NK-92 treated with Interleukin-12 subunit alpha and Interleukin-12 subunit beta, amount 100 ng/mL, for 24 hours (cell line): ENCODE results near the gene PPP1R37.

Experiments used
- DNase-seq: peaks from one replicate; lab custom pipeline; 2025; lab: John Stamatoyannopoulos, UW

Gene PPP1R37

DNA sequence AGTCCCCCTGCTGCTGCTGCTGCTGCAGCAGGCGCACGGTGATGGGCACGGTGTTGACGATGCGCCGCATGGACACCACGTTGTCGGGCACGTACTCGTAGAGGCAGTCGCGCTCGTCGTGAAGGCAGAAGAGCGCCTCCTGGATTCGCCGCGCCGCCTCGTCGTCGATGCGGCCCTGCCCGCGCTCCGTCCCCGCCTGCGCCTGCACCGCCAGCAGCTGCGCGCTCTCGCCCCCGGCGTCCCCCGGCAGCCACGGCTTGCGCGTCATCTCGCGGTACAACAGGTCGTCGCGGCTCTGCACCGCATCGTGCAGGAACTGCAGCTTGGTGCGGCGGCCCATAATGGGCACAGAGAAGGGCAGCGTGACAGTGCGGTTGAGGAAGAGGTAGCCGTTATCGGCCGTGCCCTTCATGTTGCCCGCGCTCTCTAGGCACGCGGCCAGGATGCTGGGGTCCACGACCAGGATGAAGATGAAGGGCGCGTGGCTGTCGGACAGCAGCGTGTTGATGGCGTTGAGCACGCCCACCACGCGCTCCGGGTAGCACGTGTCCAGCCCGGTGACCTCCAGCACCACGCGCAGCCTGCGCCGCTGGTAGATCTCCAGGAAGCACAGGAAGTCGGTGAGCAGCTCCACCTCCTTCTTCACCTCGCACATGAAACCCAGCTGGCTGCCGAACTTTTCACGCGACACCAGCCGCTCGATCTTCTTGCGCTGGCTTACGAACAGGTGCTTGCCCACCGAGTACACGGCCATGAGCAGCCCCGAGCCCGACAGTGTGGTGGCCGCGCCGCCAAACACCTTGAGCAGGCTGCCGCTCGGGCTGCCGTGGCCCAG, 59.7 kb downstream of the PPP1R37 start:
- DNase-seq = no peak

DNA sequence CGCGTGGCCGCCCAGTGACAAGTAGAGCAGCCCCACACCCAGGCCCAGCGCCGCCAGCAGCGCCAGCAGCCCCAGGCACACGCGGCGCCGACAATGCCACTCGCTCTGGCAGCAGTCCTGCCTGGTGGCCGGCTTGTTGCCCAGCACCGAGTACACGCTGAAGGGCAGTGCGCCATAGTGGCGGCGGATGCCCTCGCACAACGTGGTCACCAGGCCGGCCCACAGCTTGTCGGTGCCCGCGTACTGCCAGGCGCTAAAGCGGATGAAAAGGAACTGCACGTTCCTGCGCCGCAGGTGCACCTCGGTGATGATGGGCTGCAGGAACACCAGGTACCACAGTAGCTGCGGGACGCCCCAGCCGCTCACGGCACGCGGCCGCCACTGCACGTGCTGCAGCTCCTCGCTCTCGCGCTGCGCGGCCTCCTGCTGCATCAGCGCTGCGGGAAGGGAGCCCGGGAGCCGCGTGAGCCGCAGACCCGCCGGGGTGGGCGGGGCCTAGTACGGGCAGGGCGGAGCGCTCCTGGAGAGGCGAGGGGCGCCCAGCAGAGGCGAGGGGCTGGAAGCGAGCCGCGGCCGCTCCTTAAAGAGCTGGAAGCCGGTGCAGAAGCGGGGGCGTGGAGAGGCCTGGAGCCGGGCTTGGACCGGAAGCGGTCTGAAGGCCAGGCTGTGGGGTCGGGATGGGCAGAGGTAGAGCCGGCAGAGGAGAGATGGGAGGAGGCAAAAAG, 60.5 kb downstream of the PPP1R37 start:
- DNase-seq = no peak

DNA sequence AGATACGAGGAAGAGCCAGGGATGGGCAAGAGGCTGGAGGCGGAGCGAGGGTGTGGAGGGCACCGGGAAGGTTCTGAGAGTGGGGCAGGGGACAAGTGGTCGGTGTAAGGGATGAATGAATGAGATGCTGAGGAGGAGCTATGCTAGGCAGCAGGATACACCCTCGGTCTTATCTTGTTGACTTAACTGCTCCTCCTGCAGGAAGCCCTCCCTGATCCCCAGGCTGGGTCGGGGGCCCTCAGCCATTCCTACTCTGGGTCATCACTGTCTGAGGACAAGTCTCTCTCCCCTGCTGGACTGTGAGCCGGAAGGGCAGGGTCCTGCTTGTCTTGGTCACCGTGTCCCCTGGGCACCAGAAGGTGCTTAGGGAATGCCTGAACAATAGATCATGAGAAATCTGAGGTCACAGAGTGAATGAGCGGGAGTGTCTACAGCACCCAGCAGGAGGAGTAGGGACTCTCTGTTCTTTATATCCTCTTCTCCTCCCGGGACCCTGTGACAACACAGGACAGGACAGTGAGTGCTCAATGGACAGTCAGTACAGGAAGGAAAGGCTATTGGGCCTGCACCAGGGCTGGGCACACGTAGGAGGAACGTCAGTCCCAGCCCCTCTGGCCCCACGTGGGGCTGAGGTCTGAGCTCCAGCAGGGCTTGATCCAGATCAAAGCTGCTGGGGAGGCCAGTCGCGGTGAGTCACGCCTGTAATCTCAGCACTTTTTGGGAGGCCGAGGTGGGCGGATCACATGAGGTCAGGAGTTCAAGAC, 61.3 kb downstream of the PPP1R37 start:
- no peak for DNase-seq

DNA sequence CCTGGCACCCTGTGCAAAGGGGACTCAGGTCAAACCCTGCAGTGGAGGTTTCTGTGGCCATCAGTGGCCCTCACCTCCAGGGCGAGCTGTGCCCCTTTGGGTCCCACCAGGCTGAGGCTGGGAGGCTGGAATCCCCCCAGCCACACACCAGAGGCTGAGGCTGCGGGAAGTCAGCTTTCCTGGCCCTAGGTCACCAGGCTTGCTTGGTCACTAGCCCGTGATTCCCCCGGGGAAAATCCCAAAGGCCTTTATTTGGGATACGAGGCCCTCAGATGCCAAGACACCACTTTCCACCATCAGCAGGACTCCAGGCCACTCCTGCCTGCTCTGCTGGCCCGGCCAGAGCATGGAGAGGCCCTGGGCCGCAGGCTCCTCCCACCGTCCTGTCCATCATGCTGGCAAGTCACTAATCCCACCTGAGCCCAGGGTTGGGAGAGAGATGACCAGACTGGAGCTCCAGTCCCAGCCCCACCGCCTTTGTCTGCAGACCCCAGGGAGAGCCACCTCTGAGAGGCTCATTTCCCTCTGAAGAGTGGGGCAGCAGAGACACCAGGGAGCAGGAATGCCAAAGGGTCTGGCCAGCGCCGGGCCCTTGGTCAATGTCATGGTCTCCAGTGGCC, 63.1 kb downstream of the PPP1R37 start:
- no peak for DNase-seq

DNA sequence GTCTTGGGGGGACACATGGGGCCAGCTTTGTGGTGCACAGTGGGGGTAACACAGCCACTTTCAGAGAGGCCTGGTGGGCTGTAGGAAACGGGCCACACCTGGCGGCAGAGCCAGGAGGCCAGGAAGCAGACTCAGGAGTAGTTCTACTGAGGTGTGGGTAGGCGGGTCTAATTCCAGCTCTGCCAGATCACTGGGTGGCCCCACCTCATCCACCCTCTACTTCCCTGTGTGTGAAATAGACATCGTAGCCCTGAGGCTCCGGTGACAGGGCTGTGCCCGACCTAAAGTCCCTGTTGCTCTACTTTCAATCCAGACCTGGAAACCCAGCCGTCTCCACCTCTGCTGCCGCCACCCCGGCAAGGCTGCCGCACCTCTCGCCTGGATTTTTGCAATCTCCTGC, 63.8 kb downstream of the PPP1R37 start:
- DNase-seq = no peak

DNA sequence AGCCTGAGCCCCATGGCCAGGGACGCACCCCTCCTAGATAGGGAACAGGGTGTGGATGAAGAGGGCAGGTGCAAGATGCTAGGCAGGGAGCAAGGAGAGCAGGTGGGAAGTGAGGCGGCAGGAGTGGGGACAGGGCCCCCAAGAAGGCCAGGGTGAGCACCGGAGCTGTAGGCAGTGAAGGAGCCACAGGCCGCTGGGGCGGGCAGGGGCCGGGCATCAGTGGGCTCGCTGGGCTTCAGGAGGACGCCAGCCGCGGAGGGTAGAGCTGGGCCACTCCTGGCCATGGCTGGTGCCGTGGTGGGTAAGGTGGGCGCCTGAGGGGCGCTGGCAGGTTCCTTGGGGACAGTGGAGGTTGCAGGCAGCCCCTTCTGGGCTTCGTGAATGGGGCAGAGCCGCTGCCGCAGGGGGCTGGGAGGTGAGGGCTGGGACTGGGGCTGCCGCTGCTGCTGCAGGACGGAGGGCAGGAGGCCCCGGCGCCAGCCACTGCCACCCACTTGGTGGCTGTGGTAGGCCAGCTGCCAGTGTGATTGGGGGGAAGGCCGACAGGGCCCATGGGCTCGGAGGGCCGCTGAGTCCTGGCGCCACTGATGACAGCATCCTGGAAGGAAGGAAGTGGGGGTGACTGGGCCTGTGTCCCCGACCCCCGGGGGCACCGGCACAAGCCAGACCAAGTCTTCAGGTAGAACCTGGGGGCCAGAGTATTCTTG, 65.7 kb downstream of the PPP1R37 start:
- DNase-seq = no peak

DNA sequence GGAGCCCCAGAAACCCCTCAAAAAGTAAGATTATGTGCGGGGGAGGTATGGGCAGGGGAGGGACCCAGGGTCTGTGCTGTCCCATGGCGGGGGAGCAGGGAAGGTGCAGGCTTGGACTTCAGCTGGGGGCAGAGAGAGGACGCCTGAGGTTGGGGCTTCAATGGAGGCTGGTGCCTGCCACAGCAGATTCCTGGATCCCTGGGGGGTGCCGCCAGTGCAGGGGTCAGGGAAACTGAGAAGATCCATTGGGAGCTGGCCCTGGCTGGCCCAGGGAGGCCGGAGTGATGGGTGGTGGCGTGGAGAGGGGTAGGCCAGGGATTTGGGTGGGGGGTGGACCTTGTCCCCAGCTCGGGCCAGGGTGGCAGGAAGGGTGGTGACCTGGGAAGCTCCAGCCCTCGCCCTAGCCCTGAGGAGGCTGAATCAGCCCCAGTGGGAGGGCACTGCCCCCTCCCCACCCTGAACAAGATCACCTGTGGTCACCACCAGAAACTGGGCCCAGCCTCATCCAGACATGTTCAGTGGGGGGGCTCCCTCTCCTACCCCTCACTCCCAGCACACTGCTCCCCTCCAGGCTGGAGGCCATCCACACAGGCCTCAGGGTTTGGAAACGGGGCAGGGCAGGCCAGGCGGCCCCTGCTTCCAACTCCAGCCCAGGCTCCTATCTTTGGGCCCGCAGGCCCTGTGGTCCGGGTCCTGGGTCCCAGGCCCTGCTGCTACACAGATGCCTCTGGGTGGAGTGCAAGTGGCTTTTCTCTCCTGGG, 66.4 kb downstream of the PPP1R37 start:
- DNase-seq = no peak

DNA sequence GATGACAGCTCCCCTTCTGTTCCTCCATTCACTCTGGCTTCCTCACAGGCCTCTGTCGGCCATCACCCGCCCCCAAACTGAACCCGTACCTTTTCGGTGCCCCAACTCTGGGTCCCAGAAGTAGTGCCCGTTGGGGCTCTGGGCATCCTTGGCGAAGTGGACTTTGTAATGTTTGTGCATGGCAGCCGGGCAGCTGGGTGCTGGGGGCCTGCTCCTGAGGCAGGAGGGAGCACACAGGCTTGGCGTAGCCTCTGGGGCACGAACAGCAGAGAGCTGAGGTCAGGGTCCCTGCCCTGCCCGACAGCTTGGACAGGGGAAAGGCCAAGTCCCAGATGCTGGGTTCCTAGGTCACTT, 67.0 kb downstream of the PPP1R37 start:
- DNase-seq = no peak

DNA sequence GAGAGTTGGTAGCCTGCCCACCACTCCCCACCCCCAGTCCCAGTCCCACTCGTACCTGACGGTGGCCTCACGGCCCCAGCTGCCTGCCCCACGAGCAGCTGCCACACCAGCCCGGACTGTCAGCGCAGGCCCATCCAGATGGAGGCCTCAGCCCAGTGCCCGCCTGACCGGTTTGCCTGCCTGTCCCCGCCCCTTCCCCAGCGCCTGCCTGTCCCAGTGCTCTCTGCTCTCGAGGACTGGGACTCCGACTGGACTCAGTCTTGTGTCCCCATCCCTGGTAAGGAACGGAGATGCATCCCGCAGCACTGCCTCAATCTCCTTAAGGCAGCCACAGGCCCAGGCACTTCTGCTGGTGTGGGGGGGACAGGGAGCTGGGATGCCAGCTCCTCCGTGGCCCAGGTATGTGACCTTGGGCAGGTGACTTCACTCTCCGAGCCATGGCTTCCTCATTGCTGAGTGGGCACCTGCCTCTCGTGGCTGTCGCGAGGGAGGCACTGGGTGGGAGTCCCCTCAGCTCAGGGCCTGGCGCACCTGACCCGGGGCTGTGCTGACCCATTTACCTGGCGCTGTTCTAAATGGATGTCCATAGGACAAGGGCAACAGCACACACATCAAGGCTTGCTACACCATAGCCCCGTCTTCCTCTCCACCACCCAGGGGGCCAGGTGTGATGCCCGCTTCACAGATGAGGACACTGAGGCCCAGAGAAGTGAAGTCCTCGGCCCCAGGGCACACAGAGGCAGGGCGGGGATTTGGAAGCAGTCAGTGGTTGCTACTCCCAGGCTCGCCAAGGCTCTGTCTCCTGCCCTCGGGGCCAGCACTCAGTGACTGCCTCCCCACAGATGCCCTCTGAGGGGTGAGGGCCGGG, 68.1 kb downstream of the PPP1R37 start, which contains the start of gene NKPD1:
TSS of gene NKPD1 (minus strand) at position 113 of the 868 bp plus-strand sequence. CDS start 832 bp downstream, outside the sequence.
- DNase-seq = no peak

DNA sequence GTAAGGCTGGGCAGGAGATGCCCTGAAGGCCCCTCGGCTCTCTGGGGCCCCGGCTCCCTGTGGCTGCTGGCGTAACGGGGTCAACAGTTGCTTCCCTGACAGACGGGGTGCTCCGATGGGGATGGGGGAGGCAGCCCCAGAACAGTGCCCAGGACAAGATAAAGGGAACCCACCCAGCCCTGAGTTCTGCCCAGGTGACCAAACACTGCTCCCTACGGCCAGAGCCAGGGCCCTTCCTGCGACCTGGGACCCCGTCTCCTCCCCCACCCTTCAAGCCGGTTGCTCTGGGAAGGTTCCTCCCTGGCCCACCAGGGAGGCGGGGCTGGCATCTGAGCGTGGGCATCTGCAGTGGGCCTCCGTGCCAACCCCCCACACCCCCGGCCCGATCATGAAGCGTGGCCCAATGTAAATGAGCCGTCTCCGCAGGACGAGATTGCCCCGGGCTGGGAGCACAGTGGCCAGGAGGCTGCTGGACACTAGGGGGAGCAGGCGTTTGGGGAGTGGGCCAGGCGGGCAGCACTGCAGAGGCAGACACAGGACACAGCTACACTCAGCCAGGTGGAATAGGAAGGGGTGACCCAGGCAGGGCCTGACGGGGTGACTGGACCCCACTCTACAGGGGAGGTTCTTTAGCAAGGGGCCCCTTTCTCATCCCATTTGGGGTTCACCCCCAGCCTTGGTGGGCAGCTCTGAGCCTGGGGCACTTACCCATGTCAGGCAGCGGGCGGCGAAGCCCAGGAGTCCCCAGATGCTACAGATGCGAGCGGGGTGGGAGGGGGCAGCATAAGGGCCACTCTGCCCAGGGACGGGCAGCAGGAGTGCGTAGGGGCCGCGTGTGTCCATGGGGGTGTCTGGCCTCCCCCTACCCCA, 69.0 kb downstream of the PPP1R37 start:
- DNase-seq = no peak

DNA sequence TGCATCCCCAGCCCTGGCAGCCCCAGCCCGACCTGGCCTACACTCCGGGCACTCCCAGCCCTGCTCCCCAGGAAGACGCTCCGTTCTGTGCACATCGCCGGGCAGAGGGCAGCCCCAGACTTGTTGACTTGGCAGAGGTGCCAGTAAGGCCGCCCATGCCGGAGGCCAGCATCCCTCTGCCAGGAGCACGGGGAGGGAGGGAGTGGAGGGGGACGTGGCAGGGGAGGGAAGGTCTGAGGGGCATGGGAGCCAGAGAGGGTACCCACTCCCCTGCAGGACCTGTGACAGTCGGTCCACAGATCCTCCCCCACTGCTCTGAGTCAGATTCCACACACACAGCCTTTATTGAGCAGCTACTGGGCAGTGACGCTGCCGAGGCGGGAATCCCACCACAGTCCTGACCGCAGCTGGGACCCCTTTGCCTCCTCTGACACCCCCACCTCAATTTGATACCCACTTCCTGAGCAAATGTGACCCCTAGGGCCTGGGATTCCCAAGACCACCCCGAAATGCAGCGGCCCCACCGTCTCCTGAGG, 69.7 kb downstream of the PPP1R37 start:
- DNase-seq = no peak

DNA sequence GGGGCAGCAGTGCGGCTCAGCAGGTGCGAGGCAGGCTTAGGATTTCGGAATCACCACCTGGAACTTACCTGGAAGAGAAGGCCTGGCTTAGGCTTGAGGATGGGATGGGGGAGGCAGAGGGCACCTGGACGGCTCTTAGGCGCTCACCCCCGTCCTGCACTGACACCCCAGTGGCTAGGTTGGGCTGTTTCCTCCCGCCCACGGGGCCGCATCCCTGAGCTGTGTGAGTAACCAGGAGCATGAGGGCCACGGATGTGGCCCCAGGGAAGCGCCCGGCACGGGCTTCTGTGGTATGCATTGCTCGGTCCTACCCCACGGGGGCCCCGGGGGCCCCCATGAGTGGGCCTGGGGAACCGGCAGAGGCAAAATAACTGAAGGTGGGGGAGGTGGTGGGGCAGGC, 70.2 kb downstream of the PPP1R37 start:
- no peak for DNase-seq

DNA sequence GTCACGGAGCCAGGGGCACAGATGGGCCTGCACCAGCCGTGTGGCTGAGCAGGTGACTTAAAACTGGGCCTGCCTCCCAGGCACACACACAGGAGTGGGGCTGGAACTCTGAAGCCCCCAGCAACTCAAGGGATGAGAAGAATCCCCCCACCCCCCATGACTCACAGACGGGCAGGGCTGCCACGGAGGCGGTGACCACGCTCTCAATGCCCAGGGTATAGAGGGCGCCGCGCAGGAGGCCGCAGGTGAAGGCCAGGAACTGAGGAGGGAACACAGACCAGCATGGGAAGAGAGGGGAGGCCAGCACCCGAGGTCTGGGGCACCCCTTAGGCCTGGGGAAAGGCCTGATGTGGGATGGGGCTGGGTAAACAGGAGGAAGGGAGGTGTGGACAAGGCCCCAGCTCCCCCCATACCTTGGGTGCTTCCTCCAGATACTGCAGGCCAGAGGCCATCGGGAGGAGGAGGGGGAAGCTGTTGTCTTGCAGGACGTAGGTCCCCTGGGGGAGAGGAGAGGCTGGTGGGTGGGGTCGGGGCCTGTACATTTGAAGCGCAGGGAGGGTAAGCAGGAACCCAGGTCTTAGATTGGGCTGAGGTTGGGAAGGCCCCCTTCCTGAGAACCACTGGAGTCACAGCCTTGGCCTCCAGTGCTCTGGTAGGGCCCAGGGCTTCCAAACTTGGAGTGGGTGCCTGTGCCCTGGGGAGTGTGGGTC, 70.9 kb downstream of the PPP1R37 start:
- no peak for DNase-seq

DNA sequence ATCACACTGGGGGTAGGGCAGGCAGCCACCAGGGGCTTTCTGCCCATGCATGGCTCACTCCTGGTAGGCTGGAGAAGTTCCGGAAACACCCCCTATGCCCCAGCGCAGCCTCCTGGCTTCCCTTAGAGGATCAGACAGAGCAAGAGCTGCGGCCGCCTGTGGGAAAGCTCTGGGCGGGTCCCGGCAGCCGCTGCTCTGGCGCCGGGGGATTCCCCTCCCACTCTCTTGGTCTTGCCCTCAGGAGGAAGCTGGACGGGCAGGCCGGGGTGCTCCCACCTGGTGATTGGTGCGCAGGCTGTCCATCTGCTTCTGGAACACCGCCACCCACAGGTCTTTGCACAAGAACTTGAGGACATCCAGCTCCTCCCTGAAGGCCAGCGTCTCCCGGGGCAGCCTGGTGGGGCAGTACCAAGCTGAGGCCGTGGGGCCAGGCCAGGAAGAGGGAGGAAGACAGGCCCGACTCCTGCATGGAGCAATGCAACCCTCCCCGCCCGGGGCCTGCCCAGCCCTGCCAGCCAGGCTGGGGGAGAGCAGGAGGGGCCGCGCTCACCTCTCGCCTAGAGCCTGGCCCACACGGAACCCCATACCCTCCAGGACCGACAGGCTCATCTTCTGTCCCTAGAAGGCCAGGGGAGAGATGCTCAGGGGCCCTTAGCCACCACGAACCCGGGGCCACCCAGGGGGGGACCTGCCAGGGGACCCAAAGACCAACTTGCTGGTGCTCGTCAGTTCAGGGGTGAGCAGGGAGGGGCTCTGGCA, 71.8 kb downstream of the PPP1R37 start:
- no peak for DNase-seq

DNA sequence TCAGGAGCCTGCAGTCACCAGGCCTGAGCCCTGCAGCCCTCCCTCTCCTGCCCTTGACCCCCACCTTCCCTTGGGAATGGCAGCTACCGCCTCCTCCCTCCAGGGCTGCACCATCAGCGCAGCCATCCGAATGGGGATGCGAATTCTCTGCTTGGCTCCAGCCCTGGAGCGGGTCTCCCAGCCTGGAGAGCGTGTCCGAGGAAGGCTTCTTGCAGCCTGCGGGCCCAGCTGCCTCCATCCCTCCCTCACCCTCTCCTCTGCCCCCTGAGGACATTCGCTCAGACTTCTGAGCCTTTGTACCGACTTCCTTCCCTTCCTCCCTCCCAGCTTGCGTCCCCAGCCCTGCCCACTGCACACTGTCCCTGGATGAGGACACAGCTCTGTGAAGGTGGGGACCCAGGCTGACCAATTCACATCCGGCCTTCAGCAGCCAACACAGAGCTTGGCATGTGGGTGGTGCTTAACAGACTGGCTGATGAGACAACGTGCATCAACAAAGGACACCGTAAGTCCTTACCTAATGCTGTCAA, 73.8 kb downstream of the PPP1R37 start:
- DNase-seq = no peak

DNA sequence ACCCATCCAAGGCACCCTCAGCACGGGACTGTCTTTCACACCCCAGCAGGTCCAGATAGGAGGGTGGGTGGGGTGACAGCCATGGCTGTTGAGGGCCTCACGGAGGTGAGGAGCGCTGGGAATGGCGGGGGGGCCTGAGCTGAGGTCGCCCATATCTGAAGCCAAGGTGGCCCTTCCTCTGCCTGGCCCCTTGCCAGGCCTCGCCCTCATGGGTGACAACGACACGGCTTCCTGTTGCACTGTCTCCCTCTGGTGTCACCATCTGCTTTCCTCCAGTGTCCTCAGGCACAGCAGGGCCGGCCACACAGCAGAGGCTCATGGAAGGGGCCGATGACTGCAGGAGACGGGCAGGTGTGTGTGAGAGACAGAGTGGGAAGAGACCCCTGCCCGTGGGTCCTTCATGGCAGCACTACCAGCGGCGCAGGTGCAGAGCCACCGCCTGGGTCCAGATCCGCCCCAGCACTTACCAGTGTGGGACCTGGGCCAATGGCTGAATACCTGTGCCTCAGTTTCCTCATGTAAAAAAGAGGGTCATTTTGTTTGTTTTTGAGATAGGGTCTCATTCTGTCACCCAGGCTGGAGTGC, 75.9 kb downstream of the PPP1R37 start:
- DNase-seq = no peak

DNA sequence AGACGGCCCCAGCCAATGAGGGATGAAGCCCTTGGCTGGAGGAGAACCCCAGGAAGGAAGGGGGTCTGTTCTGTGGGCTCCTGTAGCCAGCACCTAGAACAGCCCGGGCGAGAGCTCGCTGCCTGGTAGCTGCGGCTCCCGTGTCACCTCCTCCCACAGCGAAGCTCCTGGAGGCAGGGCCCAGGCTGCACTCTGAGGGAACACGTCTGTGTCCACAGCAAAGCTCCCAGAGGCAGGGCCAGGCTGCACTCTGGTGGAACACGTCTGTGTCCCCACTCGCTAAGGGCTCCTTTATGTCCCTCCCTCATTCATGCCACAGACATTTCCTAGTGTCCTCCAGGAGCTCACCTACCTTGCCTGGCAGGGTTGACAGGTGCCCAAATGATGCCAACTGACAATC, 76.6 kb downstream of the PPP1R37 start:
- no peak for DNase-seq
